Stimulated activated CD4-positive, alpha-beta T cell treated with anti-CD3 and anti-CD28 coated beads, Interleukin-12 subunit alpha, Interleukin-12 subunit beta, amount 100 ng/mL, for 4 hours (primary cell): ENCODE results near the gene KIF26A.

Source experiments
- DNase-seq: peaks from one replicate; pipeline ENCODE4 v3.0.0-alpha.2; 2020

The KIF26A gene

DNA sequence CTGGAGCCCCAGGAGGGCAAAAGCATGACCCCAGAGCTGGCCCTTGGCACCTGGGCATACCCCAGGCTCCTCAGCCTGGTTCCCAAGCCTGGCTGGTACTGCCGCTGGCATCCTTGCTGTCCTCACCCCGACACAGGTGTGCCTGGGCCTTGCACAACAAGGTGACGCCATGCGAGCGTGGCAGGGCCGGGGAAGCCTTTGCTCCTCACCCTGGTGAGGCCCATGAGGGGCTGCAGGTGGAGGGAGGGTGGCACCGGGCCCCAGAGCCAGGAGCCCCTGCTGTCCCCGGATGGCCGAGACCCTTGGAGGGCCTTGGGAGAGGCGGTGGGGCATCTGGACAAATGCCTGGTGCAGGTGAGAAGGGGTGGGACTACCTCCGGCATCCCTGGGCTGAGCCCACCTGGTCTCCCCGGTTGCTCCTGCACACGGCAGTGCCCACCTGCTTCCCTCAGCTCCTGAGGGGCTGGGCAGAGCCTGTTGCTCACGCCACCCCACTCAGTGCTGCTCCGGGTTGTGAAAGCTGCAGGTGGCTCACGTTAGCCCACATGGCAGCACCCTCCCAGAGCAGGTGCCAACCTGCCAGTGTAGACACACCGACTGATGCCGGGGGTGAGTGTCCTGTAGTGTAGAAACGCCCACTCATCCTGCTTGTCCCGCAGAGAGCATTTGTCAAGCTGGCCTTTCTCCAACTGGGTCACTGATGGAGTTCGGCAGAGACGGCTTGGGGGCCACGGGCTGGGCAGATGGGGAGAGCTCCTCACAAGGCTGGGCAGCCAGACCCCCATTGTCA is 24.6 kb upstream of the KIF26A start:
- DNase-seq = no peak

- DNase-seq = no peak
Measured at GRCh38 chr14:104114421-104115130, 23.8 kb upstream of the KIF26A start.

- no peak for DNase-seq
Measured at GRCh38 chr14:104115131-104115600, 23.2 kb upstream of the KIF26A start.

DNA sequence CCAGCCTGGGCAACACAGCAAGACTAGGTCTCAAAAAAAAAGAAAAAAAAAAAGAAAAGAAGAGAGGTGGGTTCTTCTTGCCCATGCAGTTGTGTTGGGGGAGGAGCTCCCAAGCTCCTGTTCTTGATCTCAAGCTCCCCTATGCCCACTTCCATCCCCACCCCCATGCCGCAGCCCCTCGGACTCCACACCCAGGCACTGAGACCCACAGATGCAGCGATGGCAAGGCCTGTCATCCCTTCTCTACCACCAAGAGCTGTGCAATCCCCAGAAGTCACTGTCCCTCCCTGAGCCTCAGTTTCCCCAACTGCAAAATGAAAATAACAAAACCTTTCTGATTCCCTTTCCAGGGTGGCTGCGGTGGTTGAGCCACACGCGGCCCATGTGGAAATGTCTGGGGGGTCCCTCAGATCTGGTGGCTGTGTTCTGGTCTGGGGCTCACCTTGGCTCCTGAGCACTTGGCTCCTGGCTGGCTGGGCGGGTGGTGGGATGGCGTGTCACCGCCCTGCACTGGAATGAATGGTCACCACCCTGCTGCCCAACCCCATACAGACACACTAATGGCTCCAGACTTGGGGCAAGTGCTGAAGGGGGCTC is 22.6 kb upstream of the KIF26A start:
- DNase-seq = no peak

DNA sequence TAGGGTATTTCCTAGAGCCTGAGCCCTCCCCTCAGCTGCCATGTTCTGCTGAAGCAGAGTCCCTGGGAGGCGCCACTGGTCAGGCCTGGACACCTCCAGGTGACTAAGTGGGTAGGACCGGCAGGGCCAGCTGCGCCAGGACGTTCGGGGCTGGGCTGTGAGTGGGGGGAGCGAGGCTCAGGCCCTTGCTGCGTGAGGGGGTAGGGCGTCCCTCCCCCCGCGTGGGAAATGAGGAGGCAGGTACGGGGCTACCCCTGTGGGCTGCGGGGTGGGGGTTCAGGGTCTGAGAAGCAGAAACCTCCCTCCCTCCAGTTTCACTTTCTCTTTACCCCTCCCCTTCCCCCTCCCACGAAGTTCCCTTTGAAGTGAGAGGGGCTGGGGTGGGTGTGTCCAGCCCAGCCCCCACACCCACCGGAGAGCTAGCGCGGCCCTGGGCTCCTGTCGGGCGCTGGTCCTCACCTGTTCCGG is 22.1 kb upstream of the KIF26A start:
- DNase-seq = no peak

GRCh38 chr14:104116756-104117340 is 21.5 kb upstream of the KIF26A start:
- peak; percentile 14 for DNase-seq

DNA sequence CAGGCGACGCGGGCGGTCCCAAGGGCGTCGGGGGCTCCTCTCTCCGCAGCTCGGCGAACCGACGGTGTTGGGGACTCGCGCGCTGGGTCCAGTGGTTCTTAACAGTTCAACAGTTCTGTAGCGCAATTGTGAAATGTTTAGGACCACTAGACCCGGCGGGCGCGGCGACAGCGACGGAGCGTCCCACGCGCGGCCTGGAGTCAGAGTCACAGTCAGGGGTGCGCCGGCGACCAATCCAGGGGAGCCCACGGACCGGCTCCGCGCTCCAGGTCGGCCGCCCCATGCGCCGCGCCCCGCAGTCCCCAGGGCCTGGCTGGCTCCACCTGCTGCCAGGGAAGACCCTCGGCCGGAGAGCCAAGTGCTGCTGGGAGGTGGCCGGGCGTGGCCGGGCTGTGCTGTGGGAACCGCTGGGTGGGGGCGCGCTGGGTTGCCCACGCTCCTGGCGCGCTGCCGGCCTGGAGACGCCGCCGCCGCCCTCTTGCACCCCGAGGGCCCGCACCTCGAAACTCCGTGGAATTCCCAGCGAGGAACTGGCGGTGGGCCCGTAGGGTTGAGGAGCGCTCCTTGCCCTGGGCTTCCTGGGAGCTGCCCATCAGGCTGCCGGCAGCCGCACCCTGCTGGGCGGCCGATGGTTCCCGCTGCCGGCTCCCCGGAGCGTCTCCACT is 20.9 kb upstream of the KIF26A start:
- no peak for DNase-seq

- no peak for DNase-seq
Measured at GRCh38 chr14:104118006-104118844, 20.2 kb upstream of the KIF26A start.

DNA sequence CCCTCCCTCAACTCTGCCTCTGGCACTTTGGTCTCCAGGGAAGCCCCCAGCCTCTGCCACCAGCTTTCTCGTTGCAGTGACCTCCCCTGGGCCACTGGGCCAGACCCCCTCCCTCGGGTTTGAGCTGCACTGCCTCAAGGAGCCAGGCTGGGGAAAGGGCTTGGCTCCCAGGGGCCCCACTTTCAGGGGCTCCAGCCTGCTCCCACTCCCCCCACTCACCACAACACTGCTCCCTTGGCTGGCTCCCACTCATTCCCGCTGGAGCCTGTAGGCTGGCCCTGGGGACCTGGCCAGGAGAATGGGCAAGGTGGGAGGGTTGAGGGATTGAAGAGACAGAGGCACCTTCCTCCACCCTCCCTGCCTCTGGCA is 19.3 kb upstream of the KIF26A start:
- no peak for DNase-seq

- DNase-seq = no peak
Measured at GRCh38 chr14:104119488-104120251, 18.7 kb upstream of the KIF26A start.

DNA sequence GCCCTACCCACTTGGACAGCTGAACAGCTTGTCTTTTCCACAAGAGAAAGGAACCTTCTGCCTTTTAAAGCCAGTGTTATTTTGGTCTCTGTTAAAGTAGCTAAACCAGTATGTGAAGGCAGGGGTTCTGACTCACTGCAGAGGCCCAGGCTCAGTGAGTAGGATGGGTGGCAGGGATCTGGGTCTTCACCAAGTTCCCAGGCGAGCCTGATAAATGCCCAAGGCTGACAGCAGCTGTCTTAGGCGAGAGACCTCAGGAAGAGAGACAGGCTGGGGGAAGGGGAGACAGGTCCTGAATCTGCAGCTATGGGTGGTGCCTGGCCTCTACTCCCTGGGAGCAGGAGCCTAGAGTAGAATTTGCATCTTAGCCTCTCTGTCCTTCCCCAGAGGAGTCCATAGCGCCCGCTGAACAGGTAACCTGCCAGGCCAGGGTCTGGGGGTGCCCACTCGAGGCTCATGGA is 18.1 kb upstream of the KIF26A start:
- DNase-seq = no peak

- no peak for DNase-seq
Measured at GRCh38 chr14:104121142-104121541, 17.2 kb upstream of the KIF26A start.

GRCh38 chr14:104123879-104124278 is 14.5 kb upstream of the KIF26A start:
- DNase-seq = no peak

GRCh38 chr14:104125011-104125410 is 13.4 kb upstream of the KIF26A start:
- DNase-seq = no peak

DNA sequence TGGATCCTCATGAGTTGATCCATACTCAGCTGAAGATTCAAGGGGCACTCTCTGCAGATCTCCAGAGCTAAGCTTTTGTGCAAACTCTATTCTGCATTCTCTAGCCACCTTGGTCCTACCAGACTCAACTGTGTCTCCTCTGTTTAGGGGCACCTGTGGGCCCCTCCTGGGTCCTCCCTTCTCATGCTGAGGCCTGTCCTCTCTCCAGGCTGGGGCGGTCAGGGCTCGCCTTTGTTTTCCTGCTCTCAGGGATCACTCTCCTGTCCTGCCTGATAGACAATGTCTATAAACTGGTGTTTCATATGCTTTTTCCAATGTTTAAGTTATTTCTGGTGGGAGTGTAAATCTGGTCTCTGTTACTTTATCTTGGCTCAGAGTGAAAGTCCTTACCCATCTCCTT is 11.6 kb upstream of the KIF26A start:
- DNase-seq = no peak

DNA sequence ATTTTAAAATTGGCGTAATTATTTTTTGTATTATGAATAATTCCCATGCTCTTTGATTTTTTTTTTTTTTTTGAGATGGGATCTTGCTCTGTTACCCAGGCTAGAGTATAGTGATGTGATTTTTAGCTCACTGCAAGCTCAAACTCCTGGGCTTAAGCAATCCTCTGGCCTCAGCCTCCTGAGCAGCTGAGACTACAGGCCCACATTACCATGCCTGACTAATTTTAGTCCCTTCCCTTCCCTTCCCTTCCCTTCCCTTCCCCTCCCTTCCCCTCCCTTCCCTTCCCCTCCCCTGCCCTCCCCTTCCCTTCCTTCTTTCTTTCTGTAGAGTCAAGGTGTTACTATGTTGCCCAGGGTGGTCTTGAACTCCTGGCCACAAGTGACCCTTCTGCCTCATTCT is 9.4 kb upstream of the KIF26A start:
- DNase-seq = no peak

DNA sequence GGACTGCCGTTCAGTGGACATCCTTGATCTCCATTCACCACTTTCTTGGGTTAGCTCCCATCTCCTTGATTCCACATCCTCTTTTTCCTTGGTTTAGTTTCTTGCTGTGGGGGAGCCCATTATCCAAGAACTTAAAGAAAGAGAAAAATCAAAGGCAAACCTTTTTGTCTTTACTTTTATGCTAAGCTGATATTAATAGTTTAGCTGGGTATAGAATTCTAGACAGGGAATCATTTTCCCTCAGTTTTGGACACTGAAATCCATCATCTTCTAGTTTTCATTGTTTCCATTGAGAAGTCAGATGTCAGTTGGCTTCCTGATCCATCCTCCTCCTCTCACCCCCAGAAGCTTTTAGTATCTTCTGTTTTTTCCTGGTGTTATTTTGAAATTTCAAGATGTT is 8.8 kb upstream of the KIF26A start:
- DNase-seq = no peak

DNA sequence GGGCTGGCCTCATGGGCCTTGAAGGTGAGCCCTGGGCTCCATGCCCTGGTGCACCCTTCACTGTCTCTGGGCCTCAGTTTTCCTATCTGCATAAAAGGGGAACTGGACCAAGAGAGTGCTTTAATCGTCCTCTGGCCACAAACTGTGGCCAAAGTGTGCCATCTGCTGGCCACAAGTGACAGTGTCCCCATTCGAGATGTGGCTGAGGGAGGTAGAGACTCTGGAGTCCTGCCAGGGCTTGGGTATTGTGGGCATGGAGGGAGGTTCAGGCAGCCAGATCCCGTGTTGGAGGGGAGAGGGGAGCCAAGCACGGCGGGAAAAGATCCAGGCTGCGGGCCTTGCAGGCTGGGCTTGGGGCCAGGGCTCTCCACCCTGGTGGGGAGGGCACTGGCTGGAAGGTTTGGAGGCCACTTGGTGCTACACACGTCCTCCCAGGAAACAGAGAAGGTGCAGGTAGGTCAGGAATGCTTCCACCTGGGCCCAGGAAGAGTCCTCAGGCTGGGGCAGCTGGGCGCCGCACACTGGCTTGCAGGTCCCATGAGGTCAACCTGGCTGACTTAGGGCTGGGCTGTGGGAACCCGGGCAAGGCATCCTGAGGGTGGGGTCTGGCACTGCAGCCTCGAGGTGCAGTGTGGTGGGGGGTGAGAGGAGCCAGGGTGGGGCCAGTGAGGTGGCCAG is 7.3 kb upstream of the KIF26A start:
- no peak for DNase-seq

- DNase-seq = no peak
Measured at GRCh38 chr14:104131968-104132732, 6.2 kb upstream of the KIF26A start.

DNA sequence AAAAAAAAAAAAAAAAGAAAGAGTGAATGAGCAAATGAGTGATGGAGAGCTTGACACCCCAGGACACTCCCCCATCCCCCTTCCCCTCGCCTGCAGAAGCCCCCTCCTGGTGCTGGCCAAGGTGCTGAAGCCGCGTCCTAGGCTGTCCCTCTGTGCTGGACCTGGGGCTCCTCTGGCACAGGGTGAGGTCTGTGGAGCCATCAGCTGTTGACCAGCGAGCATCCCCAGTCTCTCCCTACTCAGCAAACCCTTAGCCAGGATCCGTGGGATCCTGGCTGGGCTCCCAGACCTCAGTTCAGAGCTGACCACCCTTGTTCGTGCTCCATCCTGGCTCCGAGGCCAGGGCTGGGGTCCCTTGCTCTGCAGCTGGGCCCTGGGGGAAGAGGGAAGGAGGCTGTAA is 5.4 kb upstream of the KIF26A start:
- DNase-seq = no peak
